ENCODE measurements around the gene YPEL3. TPM values are rescaled to one million over a fixed set of nuclear protein-coding genes. Genes with fewer than 3 reads are reported as not detected.

Gene YPEL3
- total and polyA plus RNA-seq, 12 donors, result 14.6 to 454 (median 94.5) TPM

GRCh38 chr16:30063278-30063892 is 32.6 kb downstream of the YPEL3 start:
- intact Hi-C loops (cut with DNase I), result no loop called here
- Histone ChIP-seq H3K4me3 (peak overlapping the region in 1 of 4 donors; percentile 87), H3K27ac (peak overlapping the region in 4 of 5 donors; percentile 97 to 100 (median 99)), H3K9me3 (replicated peaks in 1 of 3) (no peaks in the 10 kb centered on the region), H3K27me3 (no peaks in the 10 kb centered on the region), H3K4me1 (replicated peaks in 1 of 2) (peaks cover 25 to 28% of the 10 kb centered on the region in 2 donors), H3K36me3 (replicated peaks in 1 of 2) (peaks cover 0 to 17% of the 10 kb centered on the region in 2 donors)
- TF ChIP-seq POLR2A (IDR thresholded peaks at IDR 0.05) (no peak), CTCF (IDR thresholded peaks at IDR 0.05) (no peak)
- 64 to 77% (median 67%) methylated on average over 11 to 12 of the region's 12 CpGs for WGBS, 4 donors
- DNase-seq, result peak in 1 of 7 donors; percentile 39

GRCh38 chr16:30060836-30061554 is 35.0 kb downstream of the YPEL3 start:
- no peak overlapping the region for H3K4me3 ChIP-seq
- 62 to 76% (median 70%) methylated on average over 2 of the region's 2 CpGs for WGBS, 4 donors
- intact Hi-C loops (cut with DNase I), result no loop called here

DNA sequence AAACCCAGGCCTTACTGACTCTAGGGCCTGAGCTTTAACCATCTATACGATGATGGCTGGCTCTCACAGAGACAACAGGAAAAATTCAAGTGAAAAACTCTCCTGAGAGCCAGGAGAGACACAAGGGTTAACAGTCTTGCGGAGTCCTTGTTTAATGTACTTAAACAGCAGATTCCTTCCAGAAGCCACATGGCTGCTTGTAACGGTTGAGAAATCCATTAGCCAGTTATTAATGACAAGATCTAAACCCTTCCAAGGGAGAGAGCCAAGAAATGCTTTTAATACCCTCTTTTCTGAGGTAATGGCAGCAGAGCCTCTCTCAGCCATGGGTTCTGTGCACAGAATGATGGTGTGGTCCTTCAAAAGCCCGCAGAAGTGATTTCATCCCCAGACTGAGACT is 35.7 kb downstream of the YPEL3 start:
- Histone ChIP-seq H3K9me3 (replicated peaks in 1 of 3) (no peaks in the 10 kb centered on the region), H3K27me3 (no peaks in the 10 kb centered on the region), H3K4me3 (no peak overlapping the region), H3K27ac (no peak overlapping the region), H3K4me1 (replicated peaks in 1 of 2) (peaks cover 11 to 13% of the 10 kb centered on the region in 2 donors), H3K36me3 (replicated peaks in 1 of 2) (no peaks in the 10 kb centered on the region)
- intact Hi-C loops (cut with DNase I), result no loop called here
- no peak for TF ChIP-seq CTCF (IDR thresholded peaks at IDR 0.05)
- TF ChIP-seq POLR2A (IDR thresholded peaks at IDR 0.05), result no peak
- DNase-seq, result no peak
- 74 to 89% (median 82%) methylated on average over 4 of the region's 4 CpGs for WGBS, 4 donors

More at GRCh38 chr16:30060836-30061554, 35.0 kb downstream of the YPEL3 start:
- Histone ChIP-seq H3K9me3 (replicated peaks in 1 of 3) (no peaks in the 10 kb centered on the region), H3K4me1 (replicated peaks in 1 of 2) (peaks cover 11 to 12% of the 10 kb centered on the region in 2 donors), H3K27ac (no peak overlapping the region), H3K36me3 (replicated peaks in 1 of 2) (no peaks in the 10 kb centered on the region), H3K27me3 (no peaks in the 10 kb centered on the region)
- TF ChIP-seq CTCF (IDR thresholded peaks at IDR 0.05) (no peak), POLR2A (IDR thresholded peaks at IDR 0.05) (no peak)
- no peak for DNase-seq

- H3K9me3 ChIP-seq (replicated peaks in 1 of 3), result no peaks in the 10 kb centered on the region
- no peak overlapping the region for H3K4me3 ChIP-seq
- H3K4me1 ChIP-seq (replicated peaks in 1 of 2), result peaks cover 0 to 13% of the 10 kb centered on the region in 2 donors
- DNase-seq, result no peak
- TF ChIP-seq CTCF (IDR thresholded peaks at IDR 0.05), result peak in 2 of 6 experiments; percentile 27 to 28
- no peak for TF ChIP-seq POLR2A (IDR thresholded peaks at IDR 0.05)
- H3K36me3 ChIP-seq (replicated peaks in 1 of 2), result no peaks in the 10 kb centered on the region
- intact Hi-C loops (cut with DNase I), result no loop called here
- H3K27ac ChIP-seq, result no peak overlapping the region
- no peaks in the 10 kb centered on the region for H3K27me3 ChIP-seq
- WGBS, 4 donors, result 26 to 34% (median 34%) methylated on average over 8 to 10 of the region's 10 CpGs
Observed at GRCh38 chr16:30054959-30055553, 41.0 kb downstream of the YPEL3 start.

All from adrenal gland (tissue), 12 donors.